Sigmoid colon (tissue), 7 donors: ENCODE data around the gene SDR9C7. TPM values are rescaled to one million over a fixed set of nuclear protein-coding genes. Genes with fewer than 3 reads are reported as not detected.
"Not testable (repeated sequence)": the region's sequence is repeated elsewhere in the genome, so short reads cannot be mapped to it uniquely, and the experiment has no call there.

Experiments
- DNase-seq: peaks from one replicate; pipeline ENCODE4 v3.0.0-alpha.2; 2019
- H3K27ac ChIP-seq, 4 donors: fragments of 200-600 bp; sonication (generic); one replicate each; pipeline ENCODE4 v1.5.1; 2016 to 2019; ENCODE audit warnings: mild to moderate bottlenecking in 1 of 4
- H3K27me3 ChIP-seq, 3 donors: fragments of 200-600 bp; sonication (generic); one replicate each; pipeline ENCODE4 v1.5.1; 2019; ENCODE audit warnings: mild to moderate bottlenecking in 1 of 3
- H3K36me3 ChIP-seq, 4 donors: fragments of 200-600 bp; sonication (generic); one replicate each; pipeline ENCODE4 v1.5.1; 2016 to 2019
- H3K4me1 ChIP-seq, 4 donors: fragments of 200-600 bp; sonication (generic); one replicate each; pipeline ENCODE4 v1.5.1; 2017 to 2019
- H3K4me3 ChIP-seq, 4 donors: fragments of 200-600 bp; sonication (generic); one replicate each; pipeline ENCODE4 v1.5.1; 2017 to 2019; ENCODE audit warnings: mild to moderate bottlenecking in 2 of 4, moderate library complexity in 1 of 4
- H3K9me3 ChIP-seq, 4 donors: fragments of 200-600 bp in 3 of 4; sonication (generic) in 3 of 4; one replicate each; pipeline versions ENCODE4 v1.5.1 to v1.6.1; 2013 to 2019
- CTCF ChIP-seq, 4 experiments: fragments of 450-650 bp in 3 of 4; fragments of 200-600 bp in 1 of 4; IDR thresholded peaks; one replicate each; pipeline ENCODE4 v1.5.1; 2016 to 2019; ENCODE audit warnings: antibody characterized with exemption in 4 of 4, mild to moderate bottlenecking in 3 of 4, moderate library complexity in 2 of 4
- EP300 ChIP-seq, 4 donors: sonication (generic); formaldehyde crosslinking; IDR thresholded peaks; one replicate each; pipeline ENCODE4 v1.6.1; 2017; ENCODE audit warnings: antibody characterized with exemption in 4 of 4
- POLR2A ChIP-seq, 2 donors: fragments of 450-650 bp; IDR thresholded peaks; one replicate each; pipeline ENCODE4 v1.6.1; 2016; ENCODE audit warnings: antibody characterized with exemption in 2 of 2, mild to moderate bottlenecking in 2 of 2, moderate library complexity in 2 of 2
- POLR2AphosphoS5 ChIP-seq, 4 donors: sonication (generic); formaldehyde crosslinking; IDR thresholded peaks; one replicate each; pipeline ENCODE4 v1.6.1; 2017; ENCODE audit warnings: antibody characterized with exemption in 4 of 4
- WGBS, 2 donors: extraction: QIAGEN DNeasy Blood & Tissue Kit; methylation state at CpG; one replicate each; pipeline ENCODE4 v1.1.7; 2013; 5-methylcytosine and 5-hydroxymethylcytosine counted together
- intact Hi-C: fragments of 100-400 bp; cut with DNase I; formaldehyde crosslinking; loops from one replicate; pipeline ENCODE4 v1.15.1; 2023
- polyA plus RNA-seq, 3 donors: library from polyadenylated mRNA; stranded (reverse); fragments of 200-250 nt; gene quantifications; one replicate each; pipeline ENCODE4 v1.2.3, GENCODE V29; 2013
- total RNA-seq, 4 donors: library from RNA; depleted of rRNA; stranded (reverse); fragments of >200 nt; gene quantifications; one replicate each; pipeline ENCODE4 v1.1.0, GENCODE V29; 2016
- donor health status: healthy with polysubstance abuse.
- donor health status: Bipolar disorder and iron deficiency.
- donor health status: healthy.

SDR9C7 gene
- total and polyA plus RNA-seq, 7 donors = 0.03 to 0.55 TPM; not detected in 5

GRCh38 chr12:56914724-56915123, 19.5 kb downstream of the SDR9C7 start:
- Histone ChIP-seq H3K27ac (no peak overlapping the region), H3K9me3 (peaks cover 0 to 6% (median 0%) of the 10 kb centered on the region in 4 donors), H3K36me3 (no peaks in the 10 kb centered on the region), H3K27me3 (no peaks in the 10 kb centered on the region), H3K4me3 (no peak overlapping the region), H3K4me1 (no peaks in the 10 kb centered on the region)
- intact Hi-C loops = no loop called here
- DNase-seq = no peak
- TF ChIP-seq POLR2A (IDR thresholded peaks at IDR 0.05) (no peak), POLR2AphosphoS5 (IDR thresholded peaks at IDR 0.05) (no peak), EP300 (IDR thresholded peaks at IDR 0.05) (no peak), CTCF (IDR thresholded peaks at IDR 0.05) (no peak)
- WGBS, 2 donors = 86 to 90% methylated on average over 3 of the region's 3 CpGs

GRCh38 chr12:56914256-56914655, 20.0 kb downstream of the SDR9C7 start:
- TF ChIP-seq POLR2A (IDR thresholded peaks at IDR 0.05) (no peak), CTCF (IDR thresholded peaks at IDR 0.05) (no peak), POLR2AphosphoS5 (IDR thresholded peaks at IDR 0.05) (no peak), EP300 (IDR thresholded peaks at IDR 0.05) (no peak)
- H3K27me3 ChIP-seq = no peaks in the 10 kb centered on the region
- peaks cover 0 to 9% (median 1%) of the 10 kb centered on the region in 4 donors for H3K9me3 ChIP-seq
- intact Hi-C loops = no loop called here
- no peaks in the 10 kb centered on the region for H3K36me3 ChIP-seq
- H3K27ac ChIP-seq = no peak overlapping the region
- no peaks in the 10 kb centered on the region for H3K4me1 ChIP-seq
- no peak for DNase-seq
- no peak overlapping the region for H3K4me3 ChIP-seq

- intact Hi-C loops, H3K4me3 ChIP-seq, DNase-seq, H3K27ac ChIP-seq, H3K27me3 ChIP-seq, H3K36me3 ChIP-seq, H3K4me1 ChIP-seq: not testable (repeated sequence)
- H3K9me3 ChIP-seq = peaks cover 0 to 14% (median 2%) of the 10 kb centered on the region in 4 donors
- WGBS, 2 donors = 56 to 71% methylated on average over 2 of the region's 2 CpGs
Observed at GRCh38 chr12:56909403-56909802, 24.8 kb downstream of the SDR9C7 start.

GRCh38 chr12:56908136-56908535, 26.1 kb downstream of the SDR9C7 start:
- TF ChIP-seq POLR2AphosphoS5 (IDR thresholded peaks at IDR 0.05) (no peak), EP300 (IDR thresholded peaks at IDR 0.05) (no peak), POLR2A (IDR thresholded peaks at IDR 0.05) (no peak), CTCF (IDR thresholded peaks at IDR 0.05) (no peak)
- peaks cover 0 to 14% (median 2%) of the 10 kb centered on the region in 4 donors for H3K9me3 ChIP-seq
- H3K4me1 ChIP-seq = no peaks in the 10 kb centered on the region
- H3K36me3 ChIP-seq = no peaks in the 10 kb centered on the region
- H3K4me3 ChIP-seq = no peak overlapping the region
- no peak overlapping the region for H3K27ac ChIP-seq
- H3K27me3 ChIP-seq = no peaks in the 10 kb centered on the region
- intact Hi-C loops = no loop called here
- no peak for DNase-seq
- 78 to 89% methylated on average over 5 of the region's 5 CpGs for WGBS, 2 donors

DNA sequence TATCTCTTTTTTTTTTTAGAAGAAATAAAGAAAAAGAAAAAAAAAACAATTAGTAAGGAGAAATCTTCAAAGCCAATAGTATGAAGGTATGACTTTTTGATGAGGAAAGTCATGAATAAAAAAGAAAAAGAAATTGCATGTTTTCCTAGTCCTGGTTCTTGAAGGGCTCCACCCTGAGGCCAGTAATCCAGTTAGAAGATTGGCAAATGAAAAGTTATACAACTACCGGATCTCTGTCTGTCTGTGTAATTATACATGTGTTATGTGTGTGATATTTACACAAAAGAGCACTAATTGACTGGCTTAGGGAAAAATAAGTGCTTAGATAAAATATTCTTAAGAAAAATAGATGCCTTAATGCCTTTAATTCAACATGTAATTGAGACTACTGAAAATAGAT, 28.4 kb downstream of the SDR9C7 start:
- Histone ChIP-seq H3K4me1 (no peaks in the 10 kb centered on the region), H3K27me3 (no peaks in the 10 kb centered on the region), H3K9me3 (peaks cover 0 to 12% (median 4%) of the 10 kb centered on the region in 4 donors), H3K27ac (no peak overlapping the region), H3K4me3 (no peak overlapping the region), H3K36me3 (no peaks in the 10 kb centered on the region)
- intact Hi-C loops = no loop called here
- TF ChIP-seq POLR2AphosphoS5 (IDR thresholded peaks at IDR 0.05) (no peak), POLR2A (IDR thresholded peaks at IDR 0.05) (no peak), EP300 (IDR thresholded peaks at IDR 0.05) (no peak), CTCF (IDR thresholded peaks at IDR 0.05) (no peak)
- DNase-seq = no peak
- 19 to 61% methylated on average over 1 of the region's 1 CpG for WGBS, 2 donors
